Smooth muscle cell (in vitro differentiated cells): ENCODE measurements around the gene TPRA1. TPM values are rescaled to one million over a fixed set of nuclear protein-coding genes. Genes with fewer than 3 reads are reported as not detected.

Source experiments
- DNase-seq: peaks from one replicate; lab custom pipeline; 2025; ENCODE audit not compliant: unreplicated experiment; lab: John Stamatoyannopoulos, UW
- H2AFZ ChIP-seq: fragments of 200-600 bp; sonication (generic); 2 replicates; pipeline ENCODE4 v1.6.0; 2016; ENCODE audit warnings: antibody characterized with exemption, low read depth, mild to moderate bottlenecking
- H3F3A ChIP-seq: fragments of 200-600 bp; sonication (generic); 2 replicates; pipeline ENCODE4 v1.6.0; 2017; ENCODE audit warnings: antibody characterized with exemption, low read depth
- H3K27ac ChIP-seq: fragments of 200-600 bp; sonication (generic); 2 replicates; pipeline ENCODE4 v1.5.1; 2016; ENCODE audit warnings: low read depth, mild to moderate bottlenecking
- H3K27me3 ChIP-seq: fragments of 200-600 bp; sonication (generic); 2 replicates; pipeline ENCODE4 v1.6.1; 2016; ENCODE audit warnings: low read depth, mild to moderate bottlenecking
- H3K36me3 ChIP-seq: fragments of 200-600 bp; sonication (generic); 2 replicates; pipeline ENCODE4 v1.5.1; 2016; ENCODE audit warnings: low read depth
- H3K4me1 ChIP-seq: fragments of 200-600 bp; sonication (generic); 2 replicates; pipeline ENCODE4 v1.5.1; 2016; ENCODE audit warnings: low read depth
- H3K4me2 ChIP-seq: fragments of 200-600 bp; sonication (generic); 2 replicates; pipeline ENCODE4 v1.6.0; 2016; ENCODE audit warnings: mild to moderate bottlenecking
- H3K4me3 ChIP-seq: fragments of 200-600 bp; sonication (generic); 2 replicates; pipeline ENCODE4 v1.5.1; 2016; ENCODE audit warnings: mild to moderate bottlenecking
- H3K79me2 ChIP-seq: fragments of 200-600 bp; sonication (generic); 2 replicates; pipeline ENCODE4 v1.6.0; 2016; ENCODE audit warnings: low read depth, mild to moderate bottlenecking
- H3K9ac ChIP-seq: fragments of 200-600 bp; sonication (generic); 2 replicates; pipeline ENCODE4 v1.6.0; 2016; ENCODE audit warnings: low read depth
- H3K9me3 ChIP-seq: fragments of 200-600 bp; sonication (generic); replicated peaks from 2 replicates; pipeline ENCODE4 v1.5.1; 2016; ENCODE audit warnings: low read depth
- H4K20me1 ChIP-seq: fragments of 200-600 bp; sonication (generic); 2 replicates; pipeline ENCODE4 v1.6.0; 2016; ENCODE audit warnings: low read depth
- WGBS: methylation state at CpG from one replicate; pipeline ENCODE4 v1.1.7; 2016; ENCODE audit warnings: low lambda C conversion rate; 5-methylcytosine and 5-hydroxymethylcytosine counted together
- polyA plus RNA-seq: library from polyadenylated mRNA; unstranded; fragments of >200 nt; fragmentation: Nextera tagmentation; extraction: Ambion mirVana; gene quantifications from 2 replicates; pipeline ENCODE4 v1.2.1, GENCODE V29; 2016
- total RNA-seq: library from RNA; depleted of rRNA; stranded (reverse); fragments of >200 nt; gene quantifications from 2 replicates; pipeline ENCODE4 v1.2.3, GENCODE V29; 2014
- TF ChIP-seq, protein P1 (sequence below): fragments of 200-600 bp; sonication (generic); IDR thresholded peaks from 2 replicates; pipeline ENCODE4 v1.5.1; 2017; ENCODE audit warnings: borderline replicate concordance, mild to moderate bottlenecking, antibody characterized with exemption; ENCODE audit not compliant: insufficient read depth, poor library complexity, severe bottlenecking

Gene TPRA1
- total and polyA plus RNA-seq, 2 experiments from 2014 or later = 25.9 to 43.5 TPM

GRCh38 chr3:127588806-127589577 lies 1.5 kb downstream of the TPRA1 start:
- 30% methylated on average over 12 of the region's 12 CpGs for WGBS
- no peak for DNase-seq

DNA sequence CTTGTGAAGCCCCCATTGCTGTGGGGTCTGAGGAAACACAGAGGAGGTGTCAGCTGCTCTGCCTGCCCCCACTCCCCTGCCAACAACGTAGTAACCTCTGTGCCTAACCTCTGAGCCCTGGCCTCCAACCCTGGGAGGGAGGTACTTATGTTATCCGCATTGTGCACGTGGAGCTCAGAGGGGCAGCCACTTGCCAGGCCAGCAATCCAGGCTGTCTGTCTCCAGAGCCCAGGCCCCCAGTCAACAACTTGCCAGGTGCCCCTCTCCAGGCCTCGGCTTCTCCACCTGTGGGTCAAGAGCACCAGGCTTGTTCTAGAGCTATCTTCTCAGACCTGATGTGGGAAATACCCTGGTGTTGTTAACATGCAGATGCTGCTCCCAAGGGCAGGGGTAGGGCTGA lies 2.7 kb downstream of the TPRA1 start:
- Histone ChIP-seq H3K79me2 (peaks cover 68% of the 10 kb centered on the region), H3F3A (no peaks in the 10 kb centered on the region), H3K4me1 (peaks cover 14% of the 10 kb centered on the region), H3K4me2 (no peak overlapping the region), H3K36me3 (no peaks in the 10 kb centered on the region), H4K20me1 (peaks cover 70% of the 10 kb centered on the region), H3K9me3 (no peaks in the 10 kb centered on the region), H3K27me3 (no peaks in the 10 kb centered on the region), H2AFZ (no peak overlapping the region), H3K4me3 (no peak overlapping the region), H3K9ac (no peak overlapping the region), H3K27ac (no peak overlapping the region)
- 100% methylated on average over 4 of the region's 4 CpGs for WGBS
- no peak for DNase-seq
- TF ChIP-seq, protein P1, sequence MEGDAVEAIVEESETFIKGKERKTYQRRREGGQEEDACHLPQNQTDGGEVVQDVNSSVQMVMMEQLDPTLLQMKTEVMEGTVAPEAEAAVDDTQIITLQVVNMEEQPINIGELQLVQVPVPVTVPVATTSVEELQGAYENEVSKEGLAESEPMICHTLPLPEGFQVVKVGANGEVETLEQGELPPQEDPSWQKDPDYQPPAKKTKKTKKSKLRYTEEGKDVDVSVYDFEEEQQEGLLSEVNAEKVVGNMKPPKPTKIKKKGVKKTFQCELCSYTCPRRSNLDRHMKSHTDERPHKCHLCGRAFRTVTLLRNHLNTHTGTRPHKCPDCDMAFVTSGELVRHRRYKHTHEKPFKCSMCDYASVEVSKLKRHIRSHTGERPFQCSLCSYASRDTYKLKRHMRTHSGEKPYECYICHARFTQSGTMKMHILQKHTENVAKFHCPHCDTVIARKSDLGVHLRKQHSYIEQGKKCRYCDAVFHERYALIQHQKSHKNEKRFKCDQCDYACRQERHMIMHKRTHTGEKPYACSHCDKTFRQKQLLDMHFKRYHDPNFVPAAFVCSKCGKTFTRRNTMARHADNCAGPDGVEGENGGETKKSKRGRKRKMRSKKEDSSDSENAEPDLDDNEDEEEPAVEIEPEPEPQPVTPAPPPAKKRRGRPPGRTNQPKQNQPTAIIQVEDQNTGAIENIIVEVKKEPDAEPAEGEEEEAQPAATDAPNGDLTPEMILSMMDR = no peak

More at GRCh38 chr3:127588806-127589577, 1.5 kb downstream of the TPRA1 start:
- no peaks in the 10 kb centered on the region for H3K9me3 ChIP-seq
- peak overlapping the region; percentile 80 for H3K9ac ChIP-seq
- peaks cover 59% of the 10 kb centered on the region for H4K20me1 ChIP-seq
- no peaks in the 10 kb centered on the region for H3K36me3 ChIP-seq
- H3F3A ChIP-seq = no peaks in the 10 kb centered on the region
- H3K27me3 ChIP-seq = no peaks in the 10 kb centered on the region
- peaks cover 14% of the 10 kb centered on the region for H3K4me1 ChIP-seq
- H3K4me3 ChIP-seq = peak overlapping the region; percentile 90
- H2AFZ ChIP-seq = no peak overlapping the region
- H3K4me2 ChIP-seq = peak overlapping the region; percentile 87
- TF ChIP-seq, protein P1 = no peak
- peaks cover 58% of the 10 kb centered on the region for H3K79me2 ChIP-seq
- peak overlapping the region; percentile 85 for H3K27ac ChIP-seq

- no peaks in the 10 kb centered on the region for H3F3A ChIP-seq
- TF ChIP-seq, protein P1 = no peak
- H3K9me3 ChIP-seq = no peaks in the 10 kb centered on the region
- no peak for DNase-seq
- no peaks in the 10 kb centered on the region for H3K36me3 ChIP-seq
- H3K9ac ChIP-seq = no peak overlapping the region
- no peak overlapping the region for H3K4me2 ChIP-seq
- H3K79me2 ChIP-seq = peaks cover 68% of the 10 kb centered on the region
- peaks cover 12% of the 10 kb centered on the region for H3K4me1 ChIP-seq
- no peak overlapping the region for H3K4me3 ChIP-seq
- no peak overlapping the region for H2AFZ ChIP-seq
- H4K20me1 ChIP-seq = peaks cover 88% of the 10 kb centered on the region
- 97% methylated on average over 6 of the region's 6 CpGs for WGBS
- no peaks in the 10 kb centered on the region for H3K27me3 ChIP-seq
- no peak overlapping the region for H3K27ac ChIP-seq
Observed at GRCh38 chr3:127585813-127586413, 4.6 kb downstream of the TPRA1 start.
